ENCODE measurements around the gene PROCR.

The PROCR gene

DNA sequence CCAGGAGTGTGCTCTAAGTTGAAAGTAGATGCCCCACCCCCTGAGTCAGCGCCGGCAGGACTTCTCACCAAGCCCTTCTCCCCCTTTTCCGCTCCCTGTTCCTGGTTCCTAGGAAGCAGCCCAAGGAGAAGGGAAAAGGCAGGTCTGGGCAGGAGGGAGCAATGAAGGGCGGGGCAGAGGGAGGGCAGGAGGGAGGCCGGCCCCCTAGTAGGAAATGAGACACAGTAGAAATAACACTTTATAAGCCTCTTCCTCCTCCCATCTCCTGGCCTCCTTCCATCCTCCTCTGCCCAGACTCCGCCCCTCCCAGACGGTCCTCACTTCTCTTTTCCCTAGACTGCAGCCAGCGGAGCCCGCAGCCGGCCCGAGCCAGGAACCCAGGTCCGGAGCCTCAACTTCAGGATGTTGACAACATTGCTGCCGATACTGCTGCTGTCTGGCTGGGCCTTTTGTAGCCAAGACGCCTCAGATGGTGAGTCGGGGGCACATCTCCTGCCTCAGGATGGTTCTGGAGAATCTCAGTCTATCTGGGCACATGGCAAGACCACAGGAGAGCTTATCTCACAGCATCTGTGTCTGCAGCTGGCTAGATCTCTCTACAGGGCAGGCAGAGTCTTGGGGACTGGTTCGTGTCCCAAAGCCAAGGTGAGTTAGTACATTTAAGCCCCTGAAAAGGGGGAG is at the start of gene PROCR:
Gene PROCR (plus strand): TSS at position 320 of the 681 bp plus-strand sequence. CDS start 83 bp downstream, at position 403.
- Histone ChIP-seq H3K27me3 (ENCODE audit: low read depth, low read length) (no peaks in the 10 kb centered on the region), H3K36me3 (ENCODE audit: control insufficient read depth in 1 of 2, insufficient read depth in 2 of 2, low read length in 2 of 2) (no peaks in the 10 kb centered on the region), H3K27ac (ENCODE audit: low read length) (peak within 1 kb of the TSS; percentile 81), H3K4me1 (ENCODE audit: control insufficient read depth in 1 of 2, insufficient read depth in 2 of 2, low read length in 2 of 2) (peaks cover 0 to 12% of the 10 kb centered on the region in 2 donors), H3K4me3 (ENCODE audit: low read depth in 1 of 2, low read length in 2 of 2) (peak within 1 kb of the TSS; percentile 54 to 78), H3K9me3 (ENCODE audit: control insufficient read depth in 1 of 2, low read length in 2 of 2) (no peaks in the 10 kb centered on the region)

DNA sequence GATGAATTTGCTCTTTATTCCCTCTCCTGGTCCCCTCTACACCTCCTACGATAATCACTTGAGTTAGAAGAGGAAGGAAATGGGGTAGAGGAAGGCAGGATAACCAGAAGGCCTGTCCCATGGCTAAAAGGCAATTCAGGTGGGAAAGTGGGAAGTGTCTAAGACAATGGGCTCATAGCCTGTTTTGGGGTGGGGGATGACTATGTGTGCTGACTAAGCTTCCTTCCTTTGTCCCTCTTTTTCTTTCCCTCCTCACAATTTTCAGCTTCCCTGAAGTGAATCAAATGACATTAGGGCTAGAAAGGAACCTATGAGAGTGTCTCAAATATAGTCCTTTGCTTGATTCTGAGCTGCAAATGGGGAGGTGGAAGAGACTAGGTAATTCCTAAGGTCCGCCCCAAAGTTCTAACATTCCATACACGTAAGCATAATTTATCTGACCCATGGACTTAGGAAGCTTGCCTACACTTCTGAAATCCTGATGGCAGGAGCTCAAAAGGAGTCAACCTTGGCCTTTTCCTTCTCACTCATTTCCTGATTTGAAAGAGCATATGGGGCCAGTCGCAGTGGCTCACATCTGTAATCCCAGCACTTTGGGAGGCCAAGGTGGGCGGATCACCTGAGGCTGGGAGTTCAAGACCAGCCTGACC is 49.0 kb upstream of the PROCR start:
- Histone ChIP-seq H3K4me3 (ENCODE audit: low read depth in 1 of 2, low read length in 2 of 2) (no peak overlapping the region), H3K4me1 (ENCODE audit: control insufficient read depth in 1 of 2, insufficient read depth in 2 of 2, low read length in 2 of 2) (no peaks in the 10 kb centered on the region), H3K9me3 (ENCODE audit: control insufficient read depth in 1 of 2, low read length in 2 of 2) (no peaks in the 10 kb centered on the region), H3K36me3 (ENCODE audit: control insufficient read depth in 1 of 2, insufficient read depth in 2 of 2, low read length in 2 of 2) (peaks cover 63 to 68% of the 10 kb centered on the region in 2 donors), H3K27me3 (ENCODE audit: low read depth, low read length) (no peaks in the 10 kb centered on the region), H3K27ac (ENCODE audit: low read length) (no peak overlapping the region)

DNA sequence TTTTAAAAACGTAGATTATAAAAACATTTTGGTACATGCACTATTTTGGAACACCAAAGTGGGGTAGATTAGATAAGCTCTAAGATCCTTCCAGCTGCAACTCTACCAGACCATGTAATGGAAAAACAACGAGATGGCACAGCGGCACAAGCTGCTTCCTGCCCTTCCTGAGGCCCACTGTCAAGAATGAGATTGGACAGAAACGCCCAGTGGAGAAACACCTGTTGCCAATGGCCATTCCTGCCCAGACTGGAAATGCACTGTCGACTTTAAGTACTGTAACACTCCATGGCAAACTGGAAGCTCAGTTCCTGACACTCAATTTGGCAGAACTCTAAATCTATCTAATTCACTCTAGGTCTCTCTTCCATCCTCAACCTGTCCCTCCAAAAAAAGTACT is 46.1 kb upstream of the PROCR start:
- Histone ChIP-seq H3K9me3 (ENCODE audit: control insufficient read depth in 1 of 2, low read length in 2 of 2) (no peaks in the 10 kb centered on the region), H3K27ac (ENCODE audit: low read length) (no peak overlapping the region), H3K4me3 (ENCODE audit: low read depth in 1 of 2, low read length in 2 of 2) (no peak overlapping the region), H3K36me3 (ENCODE audit: control insufficient read depth in 1 of 2, insufficient read depth in 2 of 2, low read length in 2 of 2) (peaks cover 51 to 53% of the 10 kb centered on the region in 2 donors), H3K4me1 (ENCODE audit: control insufficient read depth in 1 of 2, insufficient read depth in 2 of 2, low read length in 2 of 2) (no peaks in the 10 kb centered on the region), H3K27me3 (ENCODE audit: low read depth, low read length) (no peaks in the 10 kb centered on the region)

DNA sequence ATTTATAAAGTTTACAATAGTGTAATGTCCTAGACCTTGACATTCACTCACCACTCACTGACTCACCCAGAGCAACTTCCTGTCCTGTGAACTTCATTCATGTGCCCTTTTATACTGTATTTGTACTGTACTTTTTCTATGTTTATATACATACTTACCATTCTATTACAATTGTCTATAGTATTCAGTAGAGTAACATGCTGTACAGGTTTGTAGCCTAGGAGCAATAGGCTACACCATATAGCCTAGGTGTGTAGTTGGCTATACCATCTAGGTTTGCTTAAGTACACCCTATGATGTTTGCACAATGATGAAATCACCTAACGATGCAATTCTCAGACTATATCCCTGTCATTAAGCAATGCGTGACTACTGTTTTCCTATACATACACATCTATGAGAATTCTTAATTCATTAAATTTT is 42.2 kb upstream of the PROCR start:
- Histone ChIP-seq H3K36me3 (ENCODE audit: control insufficient read depth in 1 of 2, insufficient read depth in 2 of 2, low read length in 2 of 2) (peaks cover 39 to 53% of the 10 kb centered on the region in 2 donors), H3K4me3 (ENCODE audit: low read depth in 1 of 2, low read length in 2 of 2) (no peak overlapping the region), H3K27ac (ENCODE audit: low read length) (no peak overlapping the region), H3K9me3 (ENCODE audit: control insufficient read depth in 1 of 2, low read length in 2 of 2) (no peaks in the 10 kb centered on the region), H3K4me1 (ENCODE audit: control insufficient read depth in 1 of 2, insufficient read depth in 2 of 2, low read length in 2 of 2) (no peaks in the 10 kb centered on the region), H3K27me3 (ENCODE audit: low read depth, low read length) (no peaks in the 10 kb centered on the region)

DNA sequence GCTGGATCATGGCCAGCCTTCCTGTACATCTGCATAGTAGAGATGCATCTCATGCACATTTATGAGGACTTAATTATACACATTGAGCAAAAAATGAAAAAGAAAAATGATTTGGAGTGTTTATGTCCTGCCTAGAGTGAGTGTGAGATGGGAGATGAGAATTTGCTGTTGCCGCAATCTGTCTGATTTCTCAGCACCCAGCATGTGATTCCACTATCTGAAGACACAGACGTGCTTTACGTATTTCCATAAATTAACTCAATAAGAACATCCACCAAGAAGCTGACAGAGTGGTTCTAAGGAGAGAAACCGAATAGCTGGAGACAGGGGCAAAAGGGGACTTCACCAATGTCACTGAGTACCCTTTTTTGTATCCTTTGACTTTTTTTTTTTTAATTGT is 39.9 kb upstream of the PROCR start:
- no peak overlapping the region for H3K27ac ChIP-seq (ENCODE audit: low read length)
- H3K4me1 ChIP-seq (ENCODE audit: control insufficient read depth in 1 of 2, insufficient read depth in 2 of 2, low read length in 2 of 2), result peaks cover 0 to 4% of the 10 kb centered on the region in 2 donors
- peaks cover 34 to 51% of the 10 kb centered on the region in 2 donors for H3K36me3 ChIP-seq (ENCODE audit: control insufficient read depth in 1 of 2, insufficient read depth in 2 of 2, low read length in 2 of 2)
- no peaks in the 10 kb centered on the region for H3K9me3 ChIP-seq (ENCODE audit: control insufficient read depth in 1 of 2, low read length in 2 of 2)
- H3K27me3 ChIP-seq (ENCODE audit: low read depth, low read length), result no peaks in the 10 kb centered on the region
- no peak overlapping the region for H3K4me3 ChIP-seq (ENCODE audit: low read depth in 1 of 2, low read length in 2 of 2)

DNA sequence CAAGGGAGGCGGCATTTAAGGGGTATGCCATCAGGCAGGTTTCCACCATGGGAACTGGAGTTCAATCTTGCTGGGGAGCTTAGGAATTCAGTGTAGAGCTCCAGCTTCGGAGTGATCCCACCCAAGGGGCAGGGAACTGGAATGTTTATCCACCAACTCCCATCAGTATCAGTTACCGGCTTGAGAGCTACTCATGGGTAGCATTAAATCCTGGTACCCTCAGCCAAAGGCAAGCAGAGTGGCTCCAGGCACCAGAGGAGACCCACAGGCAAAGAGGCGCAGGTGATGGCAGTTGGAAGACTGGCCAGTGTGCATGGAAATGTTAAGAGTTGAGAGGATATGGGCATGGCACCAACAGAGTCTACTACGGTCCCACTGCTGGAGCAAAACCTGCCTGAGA is 38.8 kb upstream of the PROCR start:
- Histone ChIP-seq H3K27ac (ENCODE audit: low read length) (no peak overlapping the region), H3K4me3 (ENCODE audit: low read depth in 1 of 2, low read length in 2 of 2) (no peak overlapping the region), H3K36me3 (ENCODE audit: control insufficient read depth in 1 of 2, insufficient read depth in 2 of 2, low read length in 2 of 2) (peaks cover 33 to 57% of the 10 kb centered on the region in 2 donors)

DNA sequence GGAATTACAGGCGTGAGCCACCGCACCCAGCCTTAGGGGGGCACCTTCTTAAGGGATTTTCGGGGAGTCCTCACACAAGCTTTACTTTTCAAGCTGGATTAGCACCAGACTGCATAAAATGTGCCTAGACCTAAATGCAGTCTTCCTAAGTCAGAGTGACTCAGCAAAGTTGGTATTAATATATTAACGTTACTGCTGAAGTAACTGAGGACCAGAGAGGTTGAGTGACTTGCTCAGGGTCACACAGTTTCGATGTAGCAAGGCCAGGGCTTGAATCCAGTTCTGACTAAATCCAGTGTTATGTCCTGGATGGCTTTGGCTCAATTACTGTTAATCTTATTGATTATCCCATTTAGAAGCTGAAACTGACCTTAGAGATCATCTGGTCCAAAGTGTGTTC is 38.1 kb upstream of the PROCR start:
- Histone ChIP-seq H3K4me3 (ENCODE audit: low read depth in 1 of 2, low read length in 2 of 2) (no peak overlapping the region), H3K27me3 (ENCODE audit: low read depth, low read length) (no peaks in the 10 kb centered on the region), H3K36me3 (ENCODE audit: control insufficient read depth in 1 of 2, insufficient read depth in 2 of 2, low read length in 2 of 2) (peaks cover 36 to 59% of the 10 kb centered on the region in 2 donors)

More for the DNA sequence above, 38.8 kb upstream of the PROCR start:
- no peaks in the 10 kb centered on the region for H3K9me3 ChIP-seq (ENCODE audit: control insufficient read depth in 1 of 2, low read length in 2 of 2)
- peaks cover 0 to 4% of the 10 kb centered on the region in 2 donors for H3K4me1 ChIP-seq (ENCODE audit: control insufficient read depth in 1 of 2, insufficient read depth in 2 of 2, low read length in 2 of 2)
- H3K27me3 ChIP-seq (ENCODE audit: low read depth, low read length), result no peaks in the 10 kb centered on the region

DNA sequence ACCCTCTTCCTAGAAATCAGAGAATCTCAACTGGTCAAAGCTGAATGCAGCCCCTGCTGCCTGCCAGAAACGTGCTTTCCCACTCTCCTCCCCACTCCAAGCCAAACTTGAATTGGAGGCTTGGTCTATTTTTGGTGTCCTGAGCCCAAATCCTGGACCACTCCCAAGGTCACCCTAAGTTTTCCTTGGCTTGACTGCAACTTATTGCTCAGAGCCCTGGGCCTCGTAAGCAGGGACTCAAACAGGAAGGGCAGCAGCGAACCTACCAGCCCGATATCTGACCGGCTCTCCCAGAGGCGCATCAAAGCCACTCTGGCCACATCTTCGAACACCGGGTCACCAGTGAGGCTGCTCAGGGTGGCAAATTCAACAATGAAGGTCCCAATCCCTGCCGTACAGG is 37.4 kb upstream of the PROCR start:
- Histone ChIP-seq H3K4me3 (ENCODE audit: low read depth in 1 of 2, low read length in 2 of 2) (no peak overlapping the region), H3K4me1 (ENCODE audit: control insufficient read depth in 1 of 2, insufficient read depth in 2 of 2, low read length in 2 of 2) (peaks cover 0 to 4% of the 10 kb centered on the region in 2 donors), H3K27ac (ENCODE audit: low read length) (no peak overlapping the region), H3K27me3 (ENCODE audit: low read depth, low read length) (no peaks in the 10 kb centered on the region), H3K36me3 (ENCODE audit: control insufficient read depth in 1 of 2, insufficient read depth in 2 of 2, low read length in 2 of 2) (peaks cover 36 to 59% of the 10 kb centered on the region in 2 donors), H3K9me3 (ENCODE audit: control insufficient read depth in 1 of 2, low read length in 2 of 2) (no peaks in the 10 kb centered on the region)

More for the DNA sequence above, 38.1 kb upstream of the PROCR start:
- Histone ChIP-seq H3K9me3 (ENCODE audit: control insufficient read depth in 1 of 2, low read length in 2 of 2) (no peaks in the 10 kb centered on the region), H3K27ac (ENCODE audit: low read length) (no peak overlapping the region), H3K4me1 (ENCODE audit: control insufficient read depth in 1 of 2, insufficient read depth in 2 of 2, low read length in 2 of 2) (peaks cover 0 to 4% of the 10 kb centered on the region in 2 donors)

DNA sequence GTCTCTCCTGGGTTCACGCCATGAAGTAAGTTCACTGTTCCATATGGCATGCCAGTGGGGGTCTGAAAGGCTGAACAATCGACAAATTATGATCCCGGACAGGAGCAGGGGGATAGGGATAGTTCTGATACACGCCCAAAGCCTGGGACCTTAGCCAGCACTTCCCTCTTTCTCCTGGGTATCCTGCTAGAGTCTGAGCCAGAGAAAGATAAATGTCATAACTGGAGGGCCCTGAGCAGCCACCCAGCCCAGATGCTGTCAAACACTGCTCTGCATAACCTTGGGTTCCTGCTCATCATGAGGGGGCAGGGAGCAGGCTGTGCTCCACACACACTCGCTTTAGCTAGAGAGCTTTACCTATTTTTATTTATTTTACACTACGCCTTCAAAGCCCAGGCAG is 37.0 kb upstream of the PROCR start:
- Histone ChIP-seq H3K27ac (ENCODE audit: low read length) (no peak overlapping the region), H3K4me3 (ENCODE audit: low read depth in 1 of 2, low read length in 2 of 2) (no peak overlapping the region), H3K4me1 (ENCODE audit: control insufficient read depth in 1 of 2, insufficient read depth in 2 of 2, low read length in 2 of 2) (peaks cover 0 to 4% of the 10 kb centered on the region in 2 donors), H3K36me3 (ENCODE audit: control insufficient read depth in 1 of 2, insufficient read depth in 2 of 2, low read length in 2 of 2) (peaks cover 33 to 59% of the 10 kb centered on the region in 2 donors), H3K9me3 (ENCODE audit: control insufficient read depth in 1 of 2, low read length in 2 of 2) (no peaks in the 10 kb centered on the region), H3K27me3 (ENCODE audit: low read depth, low read length) (no peaks in the 10 kb centered on the region)

DNA sequence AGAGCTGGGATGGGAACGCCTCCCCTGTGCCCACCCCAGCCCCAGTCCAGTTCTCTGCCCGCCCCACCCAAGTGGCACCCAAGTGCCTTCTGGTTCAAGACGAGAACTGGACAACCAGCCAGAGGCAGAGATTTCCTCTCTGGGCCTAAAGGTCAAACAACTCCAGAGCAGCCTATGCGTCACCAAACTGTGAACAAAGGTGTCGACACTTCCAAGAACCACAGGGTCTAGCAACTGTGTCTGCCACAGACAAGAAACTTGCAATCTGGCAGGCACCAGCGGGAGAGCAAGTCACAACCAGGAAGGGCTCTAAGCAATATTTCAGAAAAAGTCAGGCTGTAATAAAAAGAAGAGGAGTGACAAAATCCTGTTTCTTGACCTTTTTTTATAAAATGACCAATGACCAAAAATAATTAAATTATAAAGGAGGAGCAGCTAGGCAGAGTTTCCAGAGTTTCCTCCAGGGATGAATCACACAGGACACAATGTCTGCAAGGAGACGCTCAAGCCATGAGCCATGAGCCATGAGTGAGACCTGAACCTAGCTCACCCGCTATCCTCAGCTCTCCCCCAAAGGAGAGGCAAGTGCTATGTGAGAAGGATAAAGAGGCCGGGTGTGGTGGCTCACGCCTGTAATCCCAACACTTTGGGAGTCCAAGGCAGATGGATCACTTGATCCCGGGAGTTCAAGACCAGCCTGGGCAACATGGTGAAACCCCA is 35.8 kb upstream of the PROCR start:
- Histone ChIP-seq H3K4me3 (ENCODE audit: low read depth in 1 of 2, low read length in 2 of 2) (no peak overlapping the region), H3K36me3 (ENCODE audit: control insufficient read depth in 1 of 2, insufficient read depth in 2 of 2, low read length in 2 of 2) (peaks cover 33 to 53% of the 10 kb centered on the region in 2 donors), H3K9me3 (ENCODE audit: control insufficient read depth in 1 of 2, low read length in 2 of 2) (no peaks in the 10 kb centered on the region), H3K27ac (ENCODE audit: low read length) (no peak overlapping the region), H3K27me3 (ENCODE audit: low read depth, low read length) (no peaks in the 10 kb centered on the region), H3K4me1 (ENCODE audit: control insufficient read depth in 1 of 2, insufficient read depth in 2 of 2, low read length in 2 of 2) (peaks cover 0 to 4% of the 10 kb centered on the region in 2 donors)

DNA sequence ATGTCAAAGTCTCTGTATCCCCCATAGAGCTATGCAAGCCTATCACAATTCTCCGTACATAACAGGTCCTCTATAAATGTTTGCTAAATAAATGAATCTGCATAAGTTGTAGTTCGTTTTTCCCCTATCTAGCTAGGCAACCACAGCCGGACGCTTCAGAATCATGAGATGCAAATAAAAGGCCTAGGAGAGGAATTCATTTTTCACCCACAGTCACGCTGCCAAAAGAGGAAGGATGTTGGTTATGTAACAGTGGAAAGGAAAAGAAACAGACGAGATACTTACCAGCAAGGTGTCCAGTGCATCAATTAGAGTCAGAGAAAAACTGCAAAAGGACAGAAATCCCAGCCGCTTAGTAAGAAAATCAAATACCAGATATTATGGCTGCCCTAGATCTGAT is 27.2 kb upstream of the PROCR start:
- H3K4me3 ChIP-seq (ENCODE audit: low read depth in 1 of 2, low read length in 2 of 2), result no peak overlapping the region
- H3K27ac ChIP-seq (ENCODE audit: low read length), result no peak overlapping the region
- no peaks in the 10 kb centered on the region for H3K9me3 ChIP-seq (ENCODE audit: control insufficient read depth in 1 of 2, low read length in 2 of 2)
- H3K4me1 ChIP-seq (ENCODE audit: control insufficient read depth in 1 of 2, insufficient read depth in 2 of 2, low read length in 2 of 2), result peaks cover 7 to 11% of the 10 kb centered on the region in 2 donors
- peaks cover 9 to 23% of the 10 kb centered on the region in 2 donors for H3K36me3 ChIP-seq (ENCODE audit: control insufficient read depth in 1 of 2, insufficient read depth in 2 of 2, low read length in 2 of 2)
- H3K27me3 ChIP-seq (ENCODE audit: low read depth, low read length), result no peaks in the 10 kb centered on the region

Measured in muscle layer of duodenum (tissue), 2 donors.